GM18909 (cell line): ENCODE results near the gene PHIP.
"Not testable (repeated sequence)": the region's sequence is repeated elsewhere in the genome, so short reads cannot be mapped to it uniquely, and the experiment has no call there.

Source experiments
- ATAC-seq: cut with Tn5 transposase; IDR thresholded peaks from one replicate; pipeline ENCODE4 v1.9.1; 2021; ENCODE audit warnings: mild to moderate bottlenecking; ENCODE audit not compliant: unreplicated experiment, poor library complexity

Gene PHIP

GRCh38 chr6:79078075-79078969, at the start of gene PHIP:
PHIP (minus strand) TSS chr6:79078254; CDS start chr6:79078068, 186 bp downstream.
- ATAC-seq: peak; percentile 71

- no peak for ATAC-seq
These were observed 49.6 kb upstream of the PHIP start for GRCh38 chr6:79127660-79128059.

GRCh38 chr6:79119217-79119616, 41.2 kb upstream of the PHIP start:
- ATAC-seq: no peak

GRCh38 chr6:79117752-79118151, 39.7 kb upstream of the PHIP start:
- ATAC-seq: no peak

GRCh38 chr6:79115553-79116182, 37.6 kb upstream of the PHIP start:
- ATAC-seq: no peak

GRCh38 chr6:79111549-79111948, 33.5 kb upstream of the PHIP start:
- no peak for ATAC-seq

- ATAC-seq: no peak
These were observed 23.1 kb upstream of the PHIP start for GRCh38 chr6:79101164-79101563.

GRCh38 chr6:79100304-79100703, 22.2 kb upstream of the PHIP start:
- no peak for ATAC-seq

GRCh38 chr6:79094938-79095337, 16.9 kb upstream of the PHIP start:
- ATAC-seq: no peak

GRCh38 chr6:79091801-79092200, 13.7 kb upstream of the PHIP start:
- ATAC-seq: not testable (repeated sequence)

- no peak for ATAC-seq
These were observed 11.7 kb upstream of the PHIP start for GRCh38 chr6:79089552-79090404.

- ATAC-seq: no peak
These were observed 6.6 kb upstream of the PHIP start for GRCh38 chr6:79084693-79085092.

GRCh38 chr6:79082304-79082703, 4.2 kb upstream of the PHIP start:
- no peak for ATAC-seq

GRCh38 chr6:79081663-79082062, 3.6 kb upstream of the PHIP start:
- no peak for ATAC-seq

- no peak for ATAC-seq
These were observed 1.5 kb upstream of the PHIP start for GRCh38 chr6:79079561-79080041.

GRCh38 chr6:79077715-79078074, 359 bp downstream of the PHIP start:
- ATAC-seq: peak; percentile 24

- ATAC-seq: peak; percentile 58
These were observed 1.0 kb downstream of the PHIP start for GRCh38 chr6:79076782-79077641.

GRCh38 chr6:79076160-79076559, 1.9 kb downstream of the PHIP start:
- no peak for ATAC-seq

- ATAC-seq: no peak
These were observed 4.2 kb downstream of the PHIP start for GRCh38 chr6:79073888-79074287.
